Keratinocyte (primary cell): ENCODE measurements around the gene MGRN1. TPM values are rescaled to one million over a fixed set of nuclear protein-coding genes. Genes with fewer than 3 reads are reported as not detected.

ENCODE experiments used
- DNase-seq: peaks from one replicate; pipeline ENCODE4 v3.0.0-alpha.2; 2011; ENCODE audit warnings: low read depth, missing footprints, low spot score
- FAIRE-seq: peaks from 2 replicates; lab custom pipeline; 2011; peaks lifted over from hg19 to GRCh38; lab: Jason Lieb, UNC
- H2AFZ ChIP-seq: 2 replicates; pipeline ENCODE4 v1.6.0; 2012; ENCODE audit warnings: low read length, control low read depth, inconsistent platforms; ENCODE audit not compliant: control insufficient read depth
- H3K27ac ChIP-seq: 2 replicates; pipeline ENCODE4 v1.5.1; 2011; ENCODE audit warnings: low read length; ENCODE audit not compliant: control insufficient read depth, insufficient read depth
- H3K27me3 ChIP-seq: 3 replicates; pipeline ENCODE4 v1.6.0; 2011; ENCODE audit warnings: low read length; ENCODE audit not compliant: control insufficient read depth, insufficient read depth; ENCODE audit errors: extremely low read depth
- H3K36me3 ChIP-seq, 2 experiments: 2 replicates in 1 of 2; 3 replicates in 1 of 2; pipeline ENCODE4 v1.5.1; 2011; ENCODE audit warnings: low read length in 2 of 2, mild to moderate bottlenecking in 1 of 2; ENCODE audit not compliant: control insufficient read depth in 2 of 2, insufficient read depth in 2 of 2; ENCODE audit errors: extremely low read depth in 1 of 2
- H3K4me1 ChIP-seq: 3 replicates; pipeline ENCODE4 v1.5.1; 2011; ENCODE audit warnings: low read length; ENCODE audit not compliant: control insufficient read depth, insufficient read depth; ENCODE audit errors: extremely low read depth
- H3K4me2 ChIP-seq: 3 replicates; pipeline ENCODE4 v1.6.0; 2011; ENCODE audit warnings: low read depth, low read length; ENCODE audit not compliant: control insufficient read depth, insufficient read depth; ENCODE audit errors: extremely low read depth
- H3K4me3 ChIP-seq, 3 experiments: fragments of 200-600 bp in 1 of 3; sonication (generic) in 1 of 3; 2 replicates in 2 of 3; 3 replicates in 1 of 3; pipeline ENCODE4 v1.5.1; 2011 to 2016; ENCODE audit warnings: low read length in 3 of 3, mild to moderate bottlenecking in 3 of 3, control low read depth in 2 of 3, inconsistent platforms in 1 of 3, low read depth in 1 of 3, mixed read lengths in 1 of 3, mixed run types in 1 of 3, moderate library complexity in 1 of 3; ENCODE audit not compliant: control insufficient read depth in 2 of 3, insufficient read depth in 2 of 3; ENCODE audit errors: extremely low read depth in 1 of 3
- H3K79me2 ChIP-seq: 2 replicates; pipeline ENCODE4 v1.6.0; 2012; ENCODE audit warnings: low read length; ENCODE audit not compliant: control insufficient read depth, insufficient read depth
- H3K9ac ChIP-seq: 3 replicates; pipeline ENCODE4 v1.6.0; 2011; ENCODE audit warnings: low read length; ENCODE audit not compliant: control insufficient read depth, insufficient read depth; ENCODE audit errors: extremely low read depth
- H3K9me1 ChIP-seq: 3 replicates; pipeline ENCODE4 v1.6.0; 2011; ENCODE audit warnings: low read length; ENCODE audit not compliant: control insufficient read depth, insufficient read depth; ENCODE audit errors: extremely low read depth
- H3K9me3 ChIP-seq: 2 replicates; pipeline ENCODE4 v1.5.1; 2012; ENCODE audit warnings: low read depth, low read length; ENCODE audit not compliant: control insufficient read depth
- H4K20me1 ChIP-seq: 3 replicates; pipeline ENCODE4 v1.6.0; 2011; ENCODE audit warnings: low read length; ENCODE audit not compliant: control insufficient read depth, insufficient read depth; ENCODE audit errors: extremely low read depth
- CTCF ChIP-seq, 3 experiments: IDR thresholded peaks in 1 of 3; conservative IDR thresholded peaks in 1 of 3; optimal IDR thresholded peaks in 1 of 3; 2 replicates in 2 of 3; 3 replicates in 1 of 3; pipeline versions ENCODE3 to v1.5.1; 2011; ENCODE audit warnings: low read length in 3 of 3, mild to moderate bottlenecking in 3 of 3, moderate library complexity in 2 of 3, control low read depth in 1 of 3, inconsistent platforms in 1 of 3; ENCODE audit not compliant: insufficient read depth in 2 of 3; ENCODE audit errors: extremely low read depth in 1 of 3
- EZH2 ChIP-seq: IDR thresholded peaks from one replicate; pipeline ENCODE4 v1.6.1; 2012; ENCODE audit warnings: inconsistent platforms, mild to moderate bottlenecking, low read length, moderate library complexity
- dilution Hi-C: fragments of 300-500 bp; cut with MboI; formaldehyde crosslinking; loops from one replicate; pipeline ENCODE4 v1.7.0; 2020; ENCODE audit warnings: low sequenced_read_pairs; ENCODE audit not compliant: extremely low pct_ligation_motif_present
- polyA plus RNA-seq, 5 experiments: library from polyadenylated mRNA; depleted of rRNA in 3 of 5; stranded (reverse) in 3 of 5; stranded (forward) in 1 of 5; unstranded in 1 of 5; fragments of >200 nt; gene quantifications; 1 replicate in 1 of 5; 2 replicates in 3 of 5; 3 replicates in 1 of 5; pipeline versions ENCODE4 v1.2.1 to v1.2.3, GENCODE V29; 2011 to 2012; ENCODE audit warnings: missing spikeins in 2 of 5, low read depth in 1 of 5, low replicate concordance in 1 of 5

The MGRN1 gene
- polyA plus RNA-seq, 1 donor (not counting 4 experiments of a cell fraction or from before 2014, with no cell fraction given): 1.9 TPM

GRCh38 chr16:4648917-4649316 is 24.3 kb downstream of the MGRN1 start:
- Histone ChIP-seq H3K79me2 (peaks cover 32% of the 10 kb centered on the region), H3K4me1 (no peaks in the 10 kb centered on the region), H3K9me3 (no peaks in the 10 kb centered on the region), H3K36me3 (peaks cover 7 to 33% of the 10 kb centered on the region in 2 experiments), H3K27ac (no peak overlapping the region), H3K9me1 (no peaks in the 10 kb centered on the region), H2AFZ (no peak overlapping the region), H3K4me3 (no peak overlapping the region), H3K27me3 (no peaks in the 10 kb centered on the region), H3K9ac (no peak overlapping the region), H4K20me1 (no peaks in the 10 kb centered on the region), H3K4me2 (no peak overlapping the region)
- no peak for TF ChIP-seq CTCF (optimal IDR thresholded peaks at IDR 0.05 in 1 of 3, IDR thresholded peaks at IDR 0.05 in 1 of 3, conservative IDR thresholded peaks at IDR 0.05 in 1 of 3; ENCODE audit: extremely low read depth in 1 of 3, insufficient read depth in 2 of 3, low read length in 3 of 3)
- no peak for TF ChIP-seq EZH2
- FAIRE-seq: no peak
- dilution Hi-C loops: no loop called here
- no peak for DNase-seq

- Histone ChIP-seq H3K36me3 (peaks cover 10 to 37% of the 10 kb centered on the region in 2 experiments), H4K20me1 (no peaks in the 10 kb centered on the region), H2AFZ (no peak overlapping the region), H3K4me1 (no peaks in the 10 kb centered on the region), H3K9me1 (no peaks in the 10 kb centered on the region), H3K27me3 (no peaks in the 10 kb centered on the region), H3K9ac (no peak overlapping the region), H3K27ac (no peak overlapping the region), H3K9me3 (no peaks in the 10 kb centered on the region), H3K4me2 (no peak overlapping the region), H3K4me3 (no peak overlapping the region), H3K79me2 (peaks cover 31% of the 10 kb centered on the region)
- TF ChIP-seq CTCF (optimal IDR thresholded peaks at IDR 0.05 in 1 of 3, IDR thresholded peaks at IDR 0.05 in 1 of 3, conservative IDR thresholded peaks at IDR 0.05 in 1 of 3; ENCODE audit: extremely low read depth in 1 of 3, insufficient read depth in 2 of 3, low read length in 3 of 3) (no peak), EZH2 (no peak)
- FAIRE-seq (no peak), DNase-seq (no peak)
- dilution Hi-C loops: no loop called here
Observed at GRCh38 chr16:4649744-4650442, 25.3 kb downstream of the MGRN1 start.
